SU-DHL-6 (cell line): Measurements from ENCODE around the gene RABGGTA.

Source experiments
- CTCF ChIP-seq: fragments of 200-600 bp; sonication (generic); IDR thresholded peaks from one replicate; pipeline ENCODE4 v1.5.1; 2017; ENCODE audit warnings: antibody characterized with exemption, mild to moderate bottlenecking, low read length, moderate library complexity; ENCODE audit not compliant: insufficient read depth, poor library complexity, severe bottlenecking
- EZH2phosphoT487 ChIP-seq: fragments of 200-600 bp; sonication (generic), shearing (Covaris generic); conservative IDR thresholded peaks from 2 replicates; pipeline ENCODE4 v1.6.1; 2018; ENCODE audit warnings: mild to moderate bottlenecking, antibody characterized with exemption, low read length, moderate library complexity, mixed read lengths

DNA sequence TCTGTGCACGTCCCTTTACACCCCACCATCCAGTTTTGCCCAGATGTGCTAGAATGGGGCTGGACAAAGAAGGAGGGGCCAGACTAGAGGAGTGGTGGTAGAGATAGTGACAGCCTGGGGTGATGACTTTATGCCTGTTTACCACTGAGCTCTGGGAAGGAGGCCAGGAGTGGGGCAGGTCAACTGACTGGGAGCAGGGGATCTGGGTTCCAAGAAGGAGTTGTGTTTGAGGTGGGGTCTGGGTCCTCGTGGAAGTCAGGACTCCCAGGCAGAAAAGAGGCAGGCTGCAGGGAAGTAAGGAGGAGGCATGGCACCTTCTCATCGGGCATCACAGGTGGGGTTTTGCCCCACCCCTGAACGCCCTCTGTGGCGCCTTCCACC is 38.9 kb upstream of the RABGGTA start:
- TF ChIP-seq CTCF (no peak), EZH2phosphoT487 (no peak)
